GF-D8 (cell line): ENCODE results near the gene SKP1.
"Not testable (repeated sequence)": the region's sequence is repeated elsewhere in the genome, so short reads cannot be mapped to it uniquely, and the experiment has no call there.

Source experiments
- DNase-seq: peaks from one replicate; lab custom pipeline; 2025; lab: John Stamatoyannopoulos, UW

Gene SKP1

GRCh38 chr5:134177369-134178095, 782 bp upstream of the SKP1 start:
- DNase-seq, result no peak

GRCh38 chr5:134175921-134176510, 734 bp downstream of the SKP1 start:
- DNase-seq, result no peak

DNA sequence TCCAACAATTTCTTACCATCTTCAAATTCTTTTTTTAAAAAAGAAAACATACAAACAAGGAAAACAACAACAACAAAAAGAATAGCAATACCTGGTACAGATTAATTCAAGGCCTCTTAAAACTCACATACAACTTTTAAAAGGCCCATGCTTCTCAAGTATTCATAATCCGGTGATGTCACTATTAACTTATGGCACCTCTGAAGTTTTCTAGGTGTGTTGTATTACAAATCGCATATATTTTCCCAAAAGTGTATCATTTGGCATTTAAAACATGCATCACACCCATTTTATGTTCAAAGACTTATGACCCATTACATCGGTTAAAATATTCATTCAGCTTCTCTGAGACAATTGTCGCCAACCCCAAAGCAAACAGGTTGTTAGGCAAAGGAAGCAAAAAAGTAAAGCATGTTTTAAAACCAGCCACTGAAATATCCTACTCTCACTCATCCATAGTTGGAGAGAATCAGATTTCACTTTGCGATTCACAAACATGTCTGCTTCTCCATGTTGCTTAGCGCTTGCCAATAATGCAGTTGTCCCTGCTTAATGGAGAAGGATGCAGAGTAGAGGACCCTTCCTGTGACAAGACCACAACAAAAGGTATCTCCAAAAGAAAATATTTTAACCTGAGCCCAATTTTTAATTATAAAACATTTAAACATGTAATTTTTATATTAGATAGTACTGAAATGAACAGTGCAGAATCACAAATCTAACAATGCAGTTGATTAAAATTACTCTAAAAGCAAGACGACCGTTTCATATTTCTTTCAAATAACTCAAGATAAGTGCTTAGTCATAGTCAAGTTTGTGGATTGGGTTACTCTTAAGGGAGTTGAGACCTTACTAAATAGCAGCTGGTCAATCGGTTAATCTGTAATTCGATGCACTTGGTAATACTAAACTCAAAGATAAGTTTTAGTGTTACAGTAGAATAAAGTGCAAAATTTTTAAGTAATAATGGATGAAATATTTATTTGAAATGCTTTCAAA, 1.6 kb downstream of the SKP1 start:
- DNase-seq, result no peak

GRCh38 chr5:134171972-134172371, 4.8 kb downstream of the SKP1 start:
- no peak for DNase-seq

- no peak for DNase-seq
These were observed 14.2 kb downstream of the SKP1 start for GRCh38 chr5:134162592-134162991.

DNA sequence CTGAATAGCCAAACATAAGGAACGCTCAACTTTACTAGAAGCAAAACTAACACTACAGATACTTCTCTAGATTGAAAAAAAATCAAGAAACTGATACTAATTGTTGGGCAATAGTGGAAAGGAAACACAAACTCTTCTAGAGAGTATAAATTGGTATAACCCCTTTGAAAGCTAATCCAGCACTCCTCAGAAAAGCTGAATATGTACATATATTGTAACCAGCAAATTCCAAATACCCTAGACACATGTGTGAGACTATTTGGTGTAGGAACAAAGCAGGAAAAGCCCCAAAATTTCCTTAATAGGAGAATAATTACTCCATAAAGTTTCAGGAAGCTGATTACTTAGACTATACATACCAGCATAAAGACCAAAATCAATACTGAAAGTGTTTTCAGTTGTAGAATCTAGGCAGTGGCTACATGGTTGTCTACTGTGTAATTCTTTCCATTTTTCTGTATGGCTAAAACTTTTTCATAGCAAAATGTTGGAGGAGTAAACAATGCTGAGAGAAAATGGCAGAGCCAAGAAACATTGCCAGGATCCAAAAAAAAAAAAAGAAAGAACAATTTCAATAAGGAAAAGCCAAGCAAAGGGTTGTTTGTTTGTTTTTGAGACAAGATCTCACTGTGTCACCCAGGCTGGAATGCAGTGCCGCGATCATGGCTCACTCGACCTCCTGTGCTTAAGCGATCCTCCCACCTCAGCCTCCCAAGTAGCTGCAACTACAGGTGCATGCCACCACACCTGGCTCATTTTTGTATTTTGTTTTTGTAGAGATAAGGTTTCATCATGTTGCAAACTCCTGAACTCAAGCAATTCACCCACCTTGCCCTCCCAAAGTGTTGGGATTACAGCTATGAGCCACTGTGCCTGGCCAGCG, 15.0 kb downstream of the SKP1 start:
- DNase-seq, result no peak

DNA sequence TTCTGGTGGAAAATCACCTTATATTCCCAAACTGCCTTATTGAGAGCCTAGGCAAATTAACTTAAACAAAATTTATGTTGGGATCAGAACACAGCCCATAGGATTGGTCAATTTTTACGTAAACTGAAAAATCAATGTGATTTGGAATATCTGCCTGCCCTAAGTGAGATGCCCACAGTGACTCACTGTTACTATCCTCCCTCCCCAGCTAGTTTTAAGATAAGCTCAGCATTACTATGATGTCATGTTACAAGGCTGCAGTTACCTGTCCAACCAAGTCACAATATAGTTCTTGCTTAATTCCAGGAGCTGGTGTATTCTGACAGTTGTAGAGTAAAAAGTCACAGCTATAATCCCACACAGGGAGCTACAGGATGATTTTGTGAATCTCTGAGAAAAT, 23.1 kb downstream of the SKP1 start:
- DNase-seq, result no peak

DNA sequence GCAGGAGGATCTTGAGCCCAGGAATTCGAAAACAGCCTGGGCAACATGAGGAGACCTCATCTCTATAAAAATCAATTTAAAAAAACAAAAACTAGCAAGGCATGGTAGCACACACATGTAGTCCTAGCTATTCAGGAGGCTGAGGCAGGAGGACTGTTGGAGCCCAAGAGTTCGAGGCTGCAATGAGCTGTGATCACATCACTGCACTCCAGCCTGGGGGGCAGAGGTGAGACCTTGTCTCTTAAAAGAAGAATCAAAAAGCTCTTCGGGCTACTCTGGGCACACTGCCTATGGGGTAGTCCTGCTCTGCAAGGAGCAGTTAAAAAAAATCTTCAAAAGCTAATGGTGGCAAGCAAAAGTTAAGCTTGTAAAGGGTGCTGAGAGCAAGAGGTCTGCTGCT, 23.5 kb downstream of the SKP1 start:
- no peak for DNase-seq

DNA sequence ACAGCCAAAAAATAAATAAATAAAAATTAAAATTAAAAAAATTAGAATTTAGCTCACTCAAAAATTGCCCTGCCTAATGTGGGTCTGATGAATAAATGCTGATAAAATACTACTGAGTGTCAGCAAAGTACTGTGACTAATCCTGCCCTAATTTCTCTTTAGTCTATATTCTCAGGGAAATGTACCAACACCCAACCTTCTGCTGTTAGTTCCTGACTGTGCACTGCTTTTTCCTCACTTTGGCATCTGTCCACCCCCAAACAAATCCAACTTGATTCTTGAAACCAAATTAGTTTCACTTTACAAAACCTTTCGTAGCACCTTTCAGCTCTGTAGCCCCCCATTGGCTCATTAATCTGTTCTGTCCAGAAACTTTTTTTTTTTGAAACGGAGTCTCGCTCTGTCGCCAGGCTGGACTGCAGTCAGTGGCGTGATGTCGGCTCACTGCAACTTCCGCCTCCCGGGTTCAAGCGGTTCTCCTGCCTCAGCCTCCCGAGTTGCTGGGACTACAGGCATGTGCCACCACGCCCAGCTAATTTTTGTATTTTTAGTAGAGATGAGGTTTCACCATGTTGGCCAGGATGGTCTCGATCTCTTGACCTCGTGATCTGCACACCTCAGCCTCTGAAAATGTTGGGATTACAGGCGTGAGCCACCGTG, 24.4 kb downstream of the SKP1 start:
- not testable (repeated sequence) for DNase-seq

DNA sequence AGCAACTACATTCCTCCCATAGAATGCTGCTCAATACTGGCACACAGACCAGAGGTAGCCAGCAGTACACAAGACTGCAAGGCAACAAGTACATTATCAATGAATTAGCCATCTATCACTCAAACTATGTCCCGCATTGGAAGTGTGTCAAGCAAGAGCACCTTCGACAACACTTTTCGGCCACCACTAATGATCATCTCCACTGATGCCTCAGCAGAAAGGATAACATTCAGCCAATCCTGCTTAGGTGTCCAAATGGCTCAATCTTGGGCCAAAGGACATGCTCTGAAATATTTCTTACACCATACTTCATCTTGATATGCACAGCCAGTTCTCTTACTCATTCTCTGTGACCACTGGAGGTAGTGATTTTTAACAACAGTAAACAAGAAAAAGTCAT, 25.0 kb downstream of the SKP1 start:
- DNase-seq, result no peak

DNA sequence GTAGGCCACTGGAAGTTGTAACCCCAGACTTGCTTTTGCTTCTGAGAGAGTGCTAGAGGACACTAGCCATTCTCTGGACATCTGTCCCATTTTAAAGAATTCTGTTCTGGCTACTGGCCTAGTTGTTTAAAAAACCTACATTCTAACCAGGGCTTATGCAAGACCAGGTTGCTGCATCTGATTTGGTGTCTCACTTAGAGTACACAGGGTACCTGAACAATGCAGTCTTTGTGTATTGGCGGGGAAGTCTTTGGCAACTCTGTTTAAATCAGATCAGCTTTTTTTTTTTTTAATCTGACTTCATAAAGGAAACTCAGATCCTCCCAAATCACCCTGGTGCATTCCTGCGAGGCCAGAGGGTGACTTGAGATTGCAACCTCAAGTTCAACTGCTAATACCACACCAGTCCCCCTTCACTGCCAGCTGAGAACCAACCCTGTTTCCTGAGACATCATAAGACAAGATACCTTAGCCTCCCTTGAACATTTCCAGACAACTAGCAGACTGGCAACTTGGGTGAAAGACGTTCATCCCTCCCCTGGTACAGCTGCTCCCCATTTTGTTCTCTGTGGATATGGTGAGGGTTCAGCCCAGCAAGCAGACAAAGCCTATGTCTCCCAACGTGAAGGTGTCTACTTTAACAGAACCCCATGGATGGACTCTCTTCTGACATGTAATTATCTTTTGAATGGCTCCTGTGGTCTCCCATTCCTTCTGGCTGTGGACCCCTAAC, 27.0 kb downstream of the SKP1 start:
- DNase-seq, result no peak

DNA sequence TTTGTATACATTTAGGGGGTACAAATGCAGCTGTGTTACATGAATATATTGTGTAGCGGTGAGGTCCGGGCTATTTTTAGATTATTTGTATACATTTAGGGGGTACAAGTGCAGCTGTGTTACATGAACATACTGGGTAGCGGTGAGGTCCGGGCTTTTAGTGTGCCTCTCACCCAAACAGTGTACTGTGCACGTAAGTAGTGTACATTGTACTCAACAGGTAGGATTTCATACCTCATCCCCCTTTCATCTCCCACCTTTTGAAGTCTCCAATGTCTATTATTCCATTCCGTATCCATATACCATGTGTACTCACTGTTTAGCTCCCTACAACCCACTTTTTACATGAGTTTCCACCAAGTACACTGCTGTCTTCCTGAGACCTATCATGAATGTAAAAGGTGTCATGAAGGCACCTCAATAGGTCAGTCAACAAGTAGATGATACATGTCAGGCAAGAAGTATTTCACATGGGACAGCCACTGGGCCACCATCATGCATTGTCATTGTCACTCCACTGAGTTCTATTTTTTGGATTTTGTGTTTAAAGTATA, 27.7 kb downstream of the SKP1 start:
- DNase-seq, result no peak

DNA sequence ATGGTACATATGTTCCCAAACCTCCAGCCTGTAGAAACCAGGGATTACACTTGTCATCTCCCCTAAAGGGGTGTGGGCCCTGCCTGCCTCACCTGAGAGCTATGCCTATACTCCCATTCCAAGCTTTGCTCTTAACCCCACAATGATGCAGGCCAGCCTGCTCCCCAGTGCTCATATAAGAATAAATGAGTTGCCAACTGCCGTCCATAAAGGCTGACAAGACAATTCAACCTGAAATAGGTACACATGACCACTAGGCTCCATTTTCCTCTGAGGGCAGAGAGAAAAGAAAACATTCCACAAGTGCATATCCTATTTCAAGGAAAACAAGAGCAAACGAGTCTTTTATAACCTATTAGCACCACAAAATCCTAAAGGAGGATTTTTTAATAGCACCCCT, 28.4 kb downstream of the SKP1 start:
- no peak for DNase-seq

GRCh38 chr5:134146651-134147518, 29.9 kb downstream of the SKP1 start:
- no peak for DNase-seq

DNA sequence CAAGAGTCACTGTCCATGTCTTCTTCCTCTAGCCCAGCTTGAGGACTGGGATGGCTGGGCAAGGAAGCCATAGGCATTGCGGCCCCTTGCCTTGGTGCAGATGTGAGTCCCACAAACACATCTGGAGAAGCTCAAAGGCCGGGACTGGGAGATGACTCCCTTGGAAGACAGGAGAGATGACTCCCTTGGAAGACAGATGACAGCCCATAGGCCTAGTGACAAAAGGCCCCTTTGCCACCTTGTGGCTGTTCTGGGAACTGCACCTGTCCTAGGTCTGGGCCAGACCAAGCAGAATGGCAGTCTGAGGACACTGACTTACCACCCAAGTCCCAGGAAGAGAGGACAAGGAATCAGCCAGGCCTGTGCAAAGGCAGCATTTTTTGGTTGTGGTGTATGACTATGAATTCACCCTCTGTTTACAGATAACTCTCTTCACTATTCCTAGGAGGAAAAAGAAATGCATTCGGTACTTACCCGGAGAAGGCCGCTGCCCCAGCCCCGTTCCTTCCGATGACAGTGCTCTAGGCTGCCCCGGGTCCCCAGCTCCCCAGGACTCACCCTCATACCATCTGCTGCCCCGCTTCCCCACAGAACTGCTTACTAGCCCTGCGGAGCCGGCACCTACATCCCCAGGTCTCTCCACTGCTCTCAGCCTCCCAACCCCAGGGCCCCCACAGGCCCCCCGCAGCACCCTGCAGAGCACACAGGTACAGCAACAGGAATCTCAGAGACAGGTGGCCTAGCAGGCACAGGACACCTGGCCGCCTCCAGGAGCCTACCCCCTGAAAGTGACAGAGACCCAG, 30.8 kb downstream of the SKP1 start:
- DNase-seq, result no peak

DNA sequence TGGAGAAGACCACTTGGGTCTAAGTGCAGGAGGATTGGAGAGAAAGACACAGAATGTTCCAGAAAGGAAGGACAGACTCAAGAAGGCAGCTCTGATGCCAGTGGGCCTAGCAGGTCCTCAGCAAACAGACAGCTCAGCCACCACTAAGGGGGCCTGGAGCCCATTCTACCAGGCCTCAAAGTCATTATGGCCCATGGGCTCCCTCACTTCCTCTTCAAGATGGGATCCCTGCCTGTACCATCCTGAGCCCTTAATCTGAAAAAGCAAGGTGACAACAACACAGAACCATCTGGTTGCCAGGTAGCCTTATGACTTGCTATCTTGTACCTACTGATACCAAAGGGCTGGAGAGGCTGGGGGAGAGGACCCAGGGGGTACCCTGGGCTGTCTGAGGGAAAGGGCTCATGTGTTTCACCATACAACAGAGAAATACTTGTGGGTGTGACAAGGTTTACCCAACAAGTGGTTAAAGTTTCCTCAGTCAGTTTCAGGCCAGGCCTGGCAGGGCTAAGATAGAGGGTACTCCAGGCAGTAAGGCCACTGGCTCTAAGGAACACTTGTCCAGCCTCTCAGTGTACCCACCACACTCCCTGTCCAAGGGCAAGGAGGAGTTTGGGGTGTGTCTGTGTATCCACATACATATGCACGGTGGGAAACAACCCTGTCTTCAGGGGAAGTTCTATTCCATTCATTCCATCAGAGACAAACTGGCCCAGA, 31.6 kb downstream of the SKP1 start:
- DNase-seq, result no peak
